ENCODE data around the gene RBM18.
A peak's percentile ranks its signal among the peaks of the same experiment; 100 is the strongest.

Gene RBM18

GRCh38 chr9:122205176-122205575, 59.5 kb downstream of the RBM18 start:
- no peak for DNase-seq

DNA sequence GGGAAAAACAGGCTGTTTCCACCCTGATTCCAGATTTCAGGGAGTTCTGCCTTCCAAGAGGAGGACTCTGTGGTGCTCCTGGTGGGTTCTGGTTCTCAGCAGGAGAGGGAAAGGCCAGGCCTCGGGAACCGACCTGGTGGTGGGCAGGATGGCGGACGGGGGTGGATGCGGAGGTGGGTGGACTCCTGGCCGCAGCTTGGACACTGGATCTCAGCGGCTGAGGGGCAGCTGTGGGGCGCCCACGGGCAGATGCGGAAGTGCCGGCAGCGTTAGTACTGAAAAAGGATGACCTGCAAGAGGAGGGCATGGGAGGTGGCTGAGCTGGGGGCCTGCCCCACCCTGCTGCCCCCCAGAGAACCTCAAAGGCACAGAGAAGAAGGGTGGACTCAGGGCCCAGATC, 60.1 kb downstream of the RBM18 start:
- no peak for DNase-seq

- DNase-seq = no peak
Observed at GRCh38 chr9:122204055-122204454, 60.6 kb downstream of the RBM18 start.

GRCh38 chr9:122202111-122202510, 62.5 kb downstream of the RBM18 start:
- DNase-seq = no peak

DNA sequence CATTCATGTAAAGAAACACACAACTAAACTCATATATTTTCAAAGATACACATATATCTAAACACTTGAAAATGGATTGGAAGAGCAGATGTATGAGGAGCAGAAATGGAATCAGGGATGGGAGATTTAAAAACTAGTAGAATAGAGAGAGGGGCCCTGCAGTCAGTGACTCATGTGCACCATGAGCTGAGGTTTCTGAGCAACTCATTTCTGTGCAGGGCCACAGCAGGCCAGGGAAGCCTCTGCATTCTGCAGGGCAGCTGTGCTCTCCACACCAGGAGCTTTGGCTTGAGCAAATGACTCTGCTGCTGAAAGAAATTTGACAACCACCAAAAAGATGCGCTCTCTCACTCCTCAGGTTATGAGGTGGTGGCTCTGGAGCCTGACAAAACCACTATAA, 63.0 kb downstream of the RBM18 start:
- DNase-seq = no peak

DNA sequence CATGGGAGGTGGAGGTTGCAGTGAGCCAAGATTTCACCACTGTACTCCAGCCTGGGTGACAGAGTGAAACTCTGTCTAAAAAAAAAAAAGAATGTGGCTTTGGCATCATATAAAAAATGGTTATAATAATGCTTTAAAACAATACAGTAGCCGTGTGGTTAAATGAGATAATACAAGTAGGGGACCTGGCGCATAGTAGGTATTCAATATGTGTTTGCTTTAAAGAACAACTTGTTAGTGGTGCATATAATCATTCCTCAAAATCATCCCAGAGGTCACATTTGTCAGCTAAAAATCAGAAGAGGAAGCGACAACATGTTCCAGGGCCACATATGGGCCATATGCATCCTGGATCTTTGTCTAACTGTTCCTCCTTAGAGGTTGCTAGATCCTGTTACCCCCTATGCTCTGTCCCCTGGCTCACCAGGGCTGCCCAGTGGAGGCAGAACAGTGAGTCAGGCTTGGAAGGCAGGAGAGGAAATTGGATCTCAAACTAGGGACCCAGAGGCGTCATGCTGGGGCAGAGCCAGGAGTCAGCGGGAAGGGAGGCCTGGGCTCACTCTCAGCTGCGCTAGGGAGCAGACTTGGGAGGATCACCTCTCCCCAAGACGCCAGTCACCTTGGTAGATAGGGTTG, 63.6 kb downstream of the RBM18 start:
- no peak for DNase-seq

DNA sequence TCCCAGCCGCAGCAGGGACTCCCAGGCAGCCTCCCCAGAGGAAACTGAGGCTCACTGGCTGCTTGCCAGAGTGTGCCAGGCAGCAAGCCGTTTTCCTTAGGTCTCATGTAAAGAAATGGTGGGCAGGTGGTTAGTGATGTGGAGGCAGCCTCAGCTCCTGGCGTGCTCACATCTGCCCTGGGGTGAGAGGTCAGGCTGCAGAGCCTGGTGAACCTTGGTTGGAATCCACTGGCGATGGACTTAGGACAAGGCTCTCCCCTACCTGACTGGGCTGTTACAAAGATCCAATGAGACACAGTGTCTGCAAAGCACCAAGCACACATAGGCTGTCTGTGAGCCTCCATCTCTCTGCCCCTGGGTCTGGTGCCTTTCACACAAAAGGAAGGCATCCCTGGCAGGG, 66.8 kb downstream of the RBM18 start:
- DNase-seq = peak; percentile 28

DNA sequence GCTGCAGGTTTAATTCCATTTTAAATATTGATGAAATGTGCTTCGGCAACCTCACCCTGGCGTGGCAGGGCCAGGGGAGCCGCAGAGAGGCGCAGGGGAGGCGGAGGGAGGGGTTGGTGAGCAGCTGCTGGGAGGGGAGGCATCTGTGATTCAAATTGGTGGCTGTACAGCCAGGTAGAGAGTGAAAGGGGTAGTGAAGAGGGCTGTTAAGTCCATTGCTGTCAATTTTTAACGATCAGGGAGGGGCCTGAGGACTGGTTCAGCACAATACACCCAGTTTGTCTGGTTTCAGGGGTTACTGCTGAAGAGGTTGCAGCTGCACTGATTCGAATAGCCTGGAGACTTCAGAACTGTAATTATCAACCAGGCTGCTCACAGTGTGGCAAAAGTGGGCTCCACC, 67.2 kb downstream of the RBM18 start:
- no peak for DNase-seq

- DNase-seq = no peak
Observed at GRCh38 chr9:122195875-122196274, 68.8 kb downstream of the RBM18 start.

GRCh38 chr9:122193651-122194050, 71.0 kb downstream of the RBM18 start:
- DNase-seq = no peak

DNA sequence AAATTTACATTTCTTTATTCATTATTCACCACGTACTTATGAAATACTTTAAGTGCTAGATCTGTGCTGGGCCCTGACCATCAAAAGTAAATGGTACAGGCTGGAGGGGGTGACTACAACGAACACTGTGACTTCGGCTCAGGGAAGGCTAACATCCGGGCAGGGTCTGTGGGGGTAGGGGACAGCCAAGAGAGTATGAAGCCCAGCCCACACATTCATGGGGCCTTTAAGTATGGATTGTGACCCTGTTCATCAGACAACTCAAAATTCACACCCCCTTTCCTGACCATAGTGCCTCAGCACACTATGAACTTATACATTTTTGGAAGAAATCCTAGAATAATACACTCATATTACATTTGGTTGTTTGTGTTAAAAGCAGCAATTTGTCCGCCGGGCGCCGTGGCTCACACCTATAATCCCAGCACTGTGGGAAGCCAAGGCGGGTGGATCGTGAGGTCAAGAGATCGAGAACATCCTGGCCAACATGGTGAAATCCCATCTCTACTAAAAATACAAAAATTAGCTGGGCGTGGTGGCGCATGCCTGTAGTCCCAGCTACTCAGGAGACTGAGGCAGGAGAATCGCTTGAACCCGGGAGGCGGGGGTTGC, 71.6 kb downstream of the RBM18 start:
- no peak for DNase-seq

GRCh38 chr9:122192261-122192875, 72.3 kb downstream of the RBM18 start:
- DNase-seq = no peak

- peak; percentile 54 for DNase-seq
Observed at GRCh38 chr9:122191584-122191983, 73.1 kb downstream of the RBM18 start.

GRCh38 chr9:122190597-122191381, 73.9 kb downstream of the RBM18 start:
- no peak for DNase-seq

DNA sequence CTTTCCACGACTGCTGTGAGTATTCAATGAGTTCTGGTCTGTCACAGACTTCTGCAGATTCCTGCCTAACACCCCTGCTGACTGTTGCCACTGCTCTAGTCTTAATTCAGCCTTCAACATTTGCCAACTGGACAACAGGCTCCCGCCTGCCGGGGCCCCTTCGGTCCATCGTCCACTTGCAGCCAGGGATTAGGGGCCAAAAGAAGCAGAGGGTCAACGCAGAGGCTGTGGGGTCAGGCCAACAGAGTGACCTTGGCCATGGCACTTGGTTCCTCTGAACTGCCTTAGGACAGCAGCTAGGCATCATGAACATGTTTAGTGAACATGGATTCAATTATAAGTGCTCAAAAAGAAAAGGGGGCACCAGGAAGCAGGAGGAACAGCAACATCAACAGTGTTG, 76.3 kb downstream of the RBM18 start:
- no peak for DNase-seq

All from right kidney (tissue), 1 donor.